Ovary (tissue), 9 donors: Measurements from ENCODE around the gene SEMA6D. TPM values are rescaled to one million over a fixed set of nuclear protein-coding genes. Genes with fewer than 3 reads are reported as not detected.

Experiments used
- DNase-seq, 5 donors: peaks; one replicate each; pipeline ENCODE4 v3.0.0-alpha.2; 2019 to 2020
- H3K27ac ChIP-seq, 2 donors: fragments of 200-600 bp; one replicate each; pipeline versions ENCODE4 v1.5.1 to v1.8.0; 2019 to 2022
- H3K27me3 ChIP-seq: fragments of 200-600 bp; one replicate; pipeline ENCODE4 v1.8.0; 2022
- H3K36me3 ChIP-seq: fragments of 200-600 bp; sonication (generic); one replicate; pipeline ENCODE4 v1.5.1; 2019
- H3K4me1 ChIP-seq: one replicate; pipeline ENCODE4 v1.8.1; 2013; ENCODE audit warnings: mild to moderate bottlenecking, moderate library complexity; ENCODE audit not compliant: insufficient read depth
- H3K4me3 ChIP-seq: fragments of 200-600 bp; sonication (generic); one replicate; pipeline ENCODE4 v1.5.1; 2017
- H3K9me3 ChIP-seq, 2 donors: fragments of 200-600 bp in 1 of 2; sonication (generic) in 1 of 2; one replicate each; pipeline versions ENCODE4 v1.5.1 to v1.8.1; 2013 to 2019; ENCODE audit warnings: mild to moderate bottlenecking in 1 of 2, moderate library complexity in 1 of 2
- EP300 ChIP-seq: sonication (generic); formaldehyde crosslinking; IDR thresholded peaks from one replicate; pipeline ENCODE4 v1.6.1; 2017; ENCODE audit warnings: antibody characterized with exemption
- POLR2A ChIP-seq: fragments of 450-650 bp; IDR thresholded peaks from one replicate; pipeline ENCODE4 v1.6.1; 2017; ENCODE audit warnings: antibody characterized with exemption, mild to moderate bottlenecking, moderate library complexity
- WGBS, 3 donors: extraction: QIAGEN DNeasy Blood & Tissue Kit in 1 of 3; methylation state at CpG; one replicate each; pipeline versions ENCODE4 v1.1.5 to v1.1.7; 2013 to 2017; 5-methylcytosine and 5-hydroxymethylcytosine counted together
- intact Hi-C, 4 donors: fragments of 100-400 bp; cut with DNase I; formaldehyde crosslinking; loops; one replicate each; pipeline versions ENCODE4 v1.11.0 to v1.15.1; 2022 to 2023
- polyA plus RNA-seq, 2 donors: library from polyadenylated mRNA; stranded (reverse); fragments of 200-250 nt in 1 of 2; fragments of 350-450 nt in 1 of 2; fragmentation: Illumina TruSeq in 1 of 2; extraction: RNeasy Lipid Tissue Mini Kit (QIAGEN cat#74804) in 1 of 2; gene quantifications; one replicate each; pipeline ENCODE4 v1.2.3, GENCODE V29; 2013 to 2014
- total RNA-seq, 7 donors: library from RNA; depleted of rRNA in 2 of 7; stranded (reverse); fragments of >200 nt in 2 of 7; fragmentation: NEBNext Ultra II Directional in 3 of 7; extraction: Animal tissue kit (Norgen Biotek cat#: 25700) in 3 of 7; gene quantifications; one replicate each; pipeline versions ENCODE4 v1.1.0 to v1.2.4, GENCODE V29; 2016 to 2023
- TF ChIP-seq, protein P1 (sequence below), 3 donors: fragments of 450-650 bp in 2 of 3; fragments of 200-600 bp in 1 of 3; IDR thresholded peaks; one replicate each; pipeline versions ENCODE4 v1.5.1 to v1.8.0; 2016 to 2022; ENCODE audit warnings: antibody characterized with exemption in 3 of 3, mild to moderate bottlenecking in 1 of 3
- donor health status: DM: no; HTN: no; CAD: no; lungs with moderate emphysema.
- donor health status: DM: no; HTN: no; CAD: no.
- donor health status: Bipolar disorder and iron deficiency.
- donor health status: DM: yes; HTN: yes; CAD: no.
- donor health status: DM: no; HTN: no; CAD: no.
- donor health status: DM: yes; HTN: yes; CAD: no.

Gene SEMA6D
- total and polyA plus RNA-seq, 9 donors, result 13.7 to 45.3 (median 27.2) TPM

DNA sequence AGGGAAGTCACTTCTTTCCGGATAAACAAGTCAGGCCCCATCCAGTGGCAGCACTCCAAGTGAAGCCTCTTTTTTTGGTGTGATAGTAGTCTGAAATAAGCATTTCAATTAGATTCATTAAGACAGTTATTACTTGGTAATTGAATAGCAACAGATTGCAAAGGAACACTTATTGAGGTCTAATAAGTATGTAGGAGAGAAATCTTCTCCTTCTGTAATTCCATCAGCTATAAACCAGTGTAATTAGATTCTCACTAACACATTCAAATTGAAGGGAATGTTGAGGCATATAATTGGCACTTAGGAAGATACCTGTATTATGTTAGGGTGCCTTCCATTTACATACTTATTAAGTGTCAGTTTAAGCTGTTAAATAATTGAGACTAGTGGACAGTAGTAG lies 73.9 kb downstream of the SEMA6D start:
- Histone ChIP-seq H3K36me3 (no peaks in the 10 kb centered on the region), H3K4me1 (no peaks in the 10 kb centered on the region), H3K27me3 (no peaks in the 10 kb centered on the region), H3K4me3 (no peak overlapping the region), H3K9me3 (no peaks in the 10 kb centered on the region), H3K27ac (no peak overlapping the region)
- TF ChIP-seq, protein P1, sequence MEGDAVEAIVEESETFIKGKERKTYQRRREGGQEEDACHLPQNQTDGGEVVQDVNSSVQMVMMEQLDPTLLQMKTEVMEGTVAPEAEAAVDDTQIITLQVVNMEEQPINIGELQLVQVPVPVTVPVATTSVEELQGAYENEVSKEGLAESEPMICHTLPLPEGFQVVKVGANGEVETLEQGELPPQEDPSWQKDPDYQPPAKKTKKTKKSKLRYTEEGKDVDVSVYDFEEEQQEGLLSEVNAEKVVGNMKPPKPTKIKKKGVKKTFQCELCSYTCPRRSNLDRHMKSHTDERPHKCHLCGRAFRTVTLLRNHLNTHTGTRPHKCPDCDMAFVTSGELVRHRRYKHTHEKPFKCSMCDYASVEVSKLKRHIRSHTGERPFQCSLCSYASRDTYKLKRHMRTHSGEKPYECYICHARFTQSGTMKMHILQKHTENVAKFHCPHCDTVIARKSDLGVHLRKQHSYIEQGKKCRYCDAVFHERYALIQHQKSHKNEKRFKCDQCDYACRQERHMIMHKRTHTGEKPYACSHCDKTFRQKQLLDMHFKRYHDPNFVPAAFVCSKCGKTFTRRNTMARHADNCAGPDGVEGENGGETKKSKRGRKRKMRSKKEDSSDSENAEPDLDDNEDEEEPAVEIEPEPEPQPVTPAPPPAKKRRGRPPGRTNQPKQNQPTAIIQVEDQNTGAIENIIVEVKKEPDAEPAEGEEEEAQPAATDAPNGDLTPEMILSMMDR (IDR thresholded peaks at IDR 0.05), result no peak
- TF ChIP-seq EP300 (no peak), POLR2A (no peak)
- WGBS, 3 donors, result 68 to 76% (median 71%) methylated on average over 1 of the region's 1 CpG
- DNase-seq, result no peak
- intact Hi-C loops, result no loop called here

DNA sequence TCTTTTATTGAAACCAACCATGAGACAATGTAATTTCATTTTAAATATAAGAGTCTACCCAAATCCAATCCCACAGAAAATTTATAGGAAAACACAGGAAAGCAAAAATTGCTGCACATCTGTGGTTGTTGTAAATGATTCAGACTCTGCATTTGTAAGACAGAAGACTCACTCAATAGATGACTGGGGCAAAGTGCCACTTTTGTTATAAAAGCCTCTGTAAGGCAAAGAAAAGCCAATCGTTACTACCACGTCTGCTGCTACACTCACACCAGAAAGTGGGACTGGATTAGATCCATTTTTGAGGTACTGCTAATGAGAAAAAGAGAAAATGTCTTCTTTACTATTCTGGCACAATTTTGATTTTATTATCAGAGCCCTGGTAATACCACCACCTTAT lies 74.9 kb downstream of the SEMA6D start:
- H3K36me3 ChIP-seq, result no peaks in the 10 kb centered on the region
- H3K27me3 ChIP-seq, result no peaks in the 10 kb centered on the region
- no peaks in the 10 kb centered on the region for H3K4me1 ChIP-seq
- WGBS, 3 donors, result 78 to 93% (median 88%) methylated on average over 2 of the region's 2 CpGs
- no peak overlapping the region for H3K4me3 ChIP-seq
- intact Hi-C loops, result no loop called here
- DNase-seq, result no peak
- H3K9me3 ChIP-seq, result no peaks in the 10 kb centered on the region
- H3K27ac ChIP-seq, result no peak overlapping the region
- TF ChIP-seq POLR2A (no peak), EP300 (no peak)
- TF ChIP-seq, protein P1 (IDR thresholded peaks at IDR 0.05), result no peak

DNA sequence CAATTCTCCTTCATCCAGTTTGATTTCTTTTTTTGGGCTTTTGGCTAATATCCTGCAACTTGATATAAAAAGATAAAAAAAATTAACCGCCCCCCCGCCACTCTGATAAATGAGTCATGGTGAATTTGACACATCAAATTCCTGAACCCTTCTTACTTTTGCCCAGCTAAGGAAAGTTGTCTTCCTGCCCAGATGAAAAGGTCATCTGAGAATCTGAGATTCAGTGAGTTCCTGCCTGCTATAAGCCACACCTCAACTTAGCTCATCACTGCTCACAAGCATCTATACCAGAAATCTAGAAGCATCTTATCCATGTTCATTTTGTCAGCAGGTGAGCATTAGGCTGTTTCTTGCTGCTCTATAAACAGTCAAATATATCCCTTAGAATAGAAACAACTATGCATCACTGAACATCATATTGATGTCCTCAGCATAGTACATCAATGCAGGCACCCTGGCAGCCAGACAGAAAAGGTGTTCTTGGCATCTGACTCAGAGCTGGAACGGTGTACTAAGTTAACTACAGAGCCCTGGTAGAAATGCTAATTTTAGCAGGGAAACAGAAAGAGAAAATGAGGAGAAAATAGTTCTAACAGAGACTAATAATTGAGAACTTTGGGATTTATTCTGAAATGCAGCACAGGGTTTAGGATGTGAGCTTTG lies 77.1 kb downstream of the SEMA6D start:
- no peak for TF ChIP-seq EP300
- no peak for TF ChIP-seq POLR2A
- TF ChIP-seq, protein P1 (IDR thresholded peaks at IDR 0.05), result no peak
- Histone ChIP-seq H3K27me3 (no peaks in the 10 kb centered on the region), H3K27ac (no peak overlapping the region), H3K4me3 (no peak overlapping the region), H3K9me3 (no peaks in the 10 kb centered on the region), H3K4me1 (no peaks in the 10 kb centered on the region), H3K36me3 (no peaks in the 10 kb centered on the region)
- DNase-seq, result no peak
- intact Hi-C loops, result no loop called here
- WGBS, 3 donors, result 58 to 74% (median 70%) methylated on average over 3 of the region's 3 CpGs

DNA sequence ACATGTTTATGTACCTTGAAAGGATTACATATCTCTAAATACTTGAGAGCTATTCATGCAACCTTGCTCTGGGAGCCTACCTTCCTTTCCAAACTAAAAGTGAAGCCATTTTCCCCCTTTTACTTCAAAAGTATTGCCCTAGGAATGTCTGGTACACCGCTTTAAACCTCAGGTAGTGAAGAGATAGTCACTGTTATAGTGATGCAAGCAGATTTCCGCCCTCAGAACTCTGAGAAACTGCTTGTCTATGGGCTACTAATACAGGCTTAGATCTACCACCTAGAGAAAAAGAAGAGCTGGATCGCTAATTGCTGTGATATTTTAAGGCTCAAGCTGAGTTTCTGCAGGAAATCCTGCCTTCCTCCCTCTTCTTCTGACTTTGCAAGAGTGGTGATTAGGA lies 78.6 kb downstream of the SEMA6D start:
- no peak overlapping the region for H3K4me3 ChIP-seq
- H3K27me3 ChIP-seq, result no peaks in the 10 kb centered on the region
- no peaks in the 10 kb centered on the region for H3K9me3 ChIP-seq
- intact Hi-C loops, result no loop called here
- no peak overlapping the region for H3K27ac ChIP-seq
- DNase-seq, result no peak
- H3K36me3 ChIP-seq, result no peaks in the 10 kb centered on the region
- 76 to 99% (median 88%) methylated on average over 3 of the region's 3 CpGs for WGBS, 3 donors
- H3K4me1 ChIP-seq, result no peaks in the 10 kb centered on the region
- TF ChIP-seq, protein P1 (IDR thresholded peaks at IDR 0.05), result no peak
- TF ChIP-seq POLR2A (no peak), EP300 (no peak)
